BJ (cell line): ENCODE measurements around the gene PRXL2C. TPM values are rescaled to one million over a fixed set of nuclear protein-coding genes. Genes with fewer than 3 reads are reported as not detected.
A peak's percentile ranks its signal among the peaks of the same experiment; 100 is the strongest.
"Not testable (repeated sequence)": the region's sequence is repeated elsewhere in the genome, so short reads cannot be mapped to it uniquely, and the experiment has no call there.

Experiments
- CTCF ChIA-PET: fragments of 350-600 bp; formaldehyde crosslinking; extraction: SDS; loops from one replicate; lab custom pipeline; 2021; ENCODE audit warnings: antibody characterized with exemption, inconsistent platforms; lab: Yijun Ruan, JAX
- POLR2A ChIA-PET: fragments of 300-600 bp; sonication (Branson Sonifier 250); formaldehyde crosslinking; extraction: SDS; loops from one replicate; lab custom pipeline; 2021; ENCODE audit warnings: antibody characterized with exemption; lab: Charles Lee
- DNase-seq: peaks from one replicate; pipeline ENCODE4 v3.0.0-alpha.2; 2011; ENCODE audit warnings: low read depth
- H3K27me3 ChIP-seq: 2 replicates; pipeline ENCODE4 v1.6.0; 2011; ENCODE audit warnings: low read length; ENCODE audit not compliant: control insufficient read depth, insufficient read depth
- H3K36me3 ChIP-seq: 2 replicates; pipeline ENCODE4 v1.5.1; 2011; ENCODE audit warnings: low read length; ENCODE audit not compliant: control insufficient read depth, insufficient read depth
- H3K4me3 ChIP-seq: 2 replicates; pipeline ENCODE4 v1.5.1; 2011; ENCODE audit warnings: low read depth, mild to moderate bottlenecking, control low read depth, low read length
- polyA plus RNA-seq: library from polyadenylated mRNA; depleted of rRNA; stranded (reverse); fragments of >200 nt; gene quantifications from 2 replicates; pipeline ENCODE4 v1.2.3, GENCODE V29; 2011
- TF ChIP-seq, protein P1 (sequence below): IDR thresholded peaks from 2 replicates; pipeline ENCODE4 v1.5.1; 2011; ENCODE audit warnings: low read depth, mild to moderate bottlenecking, control low read depth, inconsistent platforms, low read length, moderate library complexity; ENCODE audit not compliant: insufficient read depth

PRXL2C gene
- polyA plus RNA-seq, 1 experiment, result 10.6 TPM

DNA sequence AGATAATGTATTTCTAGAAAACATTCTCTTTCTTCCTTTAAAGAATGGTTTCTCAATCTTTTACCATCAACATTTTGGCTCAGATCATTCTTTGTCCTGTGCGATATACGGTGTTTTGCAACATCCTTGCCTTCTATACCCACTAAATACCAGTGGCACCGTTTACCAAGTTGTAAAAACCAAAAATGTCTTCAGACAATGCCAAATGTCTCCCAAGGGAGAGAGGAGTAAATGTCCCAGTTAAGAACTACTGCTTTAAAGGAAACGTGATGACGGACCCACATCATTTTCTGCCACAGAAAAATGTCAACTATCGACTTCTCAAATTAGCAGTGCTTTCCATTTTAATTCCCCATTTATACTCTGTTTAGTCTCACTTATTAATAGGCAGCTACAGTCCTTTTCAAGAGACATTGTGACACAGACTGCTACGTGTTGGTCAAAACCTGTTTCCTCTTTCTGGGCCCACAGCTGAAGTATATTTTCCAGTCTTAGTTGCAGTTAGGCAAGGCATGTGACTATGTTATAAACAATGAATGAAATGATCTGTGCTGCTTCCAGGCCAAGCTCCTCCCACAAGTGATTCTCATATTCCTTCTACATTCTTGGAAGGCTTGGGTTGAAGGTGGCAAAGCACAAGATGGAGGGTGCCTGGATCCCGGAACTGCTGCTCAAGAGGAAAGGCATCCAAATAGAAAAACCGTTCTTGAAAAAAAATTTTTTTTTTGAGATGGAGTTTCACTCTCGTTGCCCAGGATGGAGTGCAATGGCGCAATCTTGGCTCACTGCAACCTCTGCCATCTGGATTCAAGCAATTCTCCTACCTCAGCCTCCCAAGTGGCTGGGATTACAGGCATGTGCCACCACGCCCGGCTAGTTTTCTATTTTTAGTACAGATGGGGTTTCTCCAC lies 8.8 kb downstream of the PRXL2C start:
- TF ChIP-seq, protein P1, sequence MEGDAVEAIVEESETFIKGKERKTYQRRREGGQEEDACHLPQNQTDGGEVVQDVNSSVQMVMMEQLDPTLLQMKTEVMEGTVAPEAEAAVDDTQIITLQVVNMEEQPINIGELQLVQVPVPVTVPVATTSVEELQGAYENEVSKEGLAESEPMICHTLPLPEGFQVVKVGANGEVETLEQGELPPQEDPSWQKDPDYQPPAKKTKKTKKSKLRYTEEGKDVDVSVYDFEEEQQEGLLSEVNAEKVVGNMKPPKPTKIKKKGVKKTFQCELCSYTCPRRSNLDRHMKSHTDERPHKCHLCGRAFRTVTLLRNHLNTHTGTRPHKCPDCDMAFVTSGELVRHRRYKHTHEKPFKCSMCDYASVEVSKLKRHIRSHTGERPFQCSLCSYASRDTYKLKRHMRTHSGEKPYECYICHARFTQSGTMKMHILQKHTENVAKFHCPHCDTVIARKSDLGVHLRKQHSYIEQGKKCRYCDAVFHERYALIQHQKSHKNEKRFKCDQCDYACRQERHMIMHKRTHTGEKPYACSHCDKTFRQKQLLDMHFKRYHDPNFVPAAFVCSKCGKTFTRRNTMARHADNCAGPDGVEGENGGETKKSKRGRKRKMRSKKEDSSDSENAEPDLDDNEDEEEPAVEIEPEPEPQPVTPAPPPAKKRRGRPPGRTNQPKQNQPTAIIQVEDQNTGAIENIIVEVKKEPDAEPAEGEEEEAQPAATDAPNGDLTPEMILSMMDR, result no peak
- peak; percentile 83 for DNase-seq
- Histone ChIP-seq H3K4me3 (no peak overlapping the region), H3K27me3 (no peaks in the 10 kb centered on the region), H3K36me3 (peaks cover 5% of the 10 kb centered on the region)
- POLR2A ChIA-PET, result no interaction called here
- CTCF ChIA-PET, result interaction anchor here (0.6 kb wide), 1 partner anchor 132 kb away, joined by 4 read pairs; no protein-coding TSS in a partner anchor

DNA sequence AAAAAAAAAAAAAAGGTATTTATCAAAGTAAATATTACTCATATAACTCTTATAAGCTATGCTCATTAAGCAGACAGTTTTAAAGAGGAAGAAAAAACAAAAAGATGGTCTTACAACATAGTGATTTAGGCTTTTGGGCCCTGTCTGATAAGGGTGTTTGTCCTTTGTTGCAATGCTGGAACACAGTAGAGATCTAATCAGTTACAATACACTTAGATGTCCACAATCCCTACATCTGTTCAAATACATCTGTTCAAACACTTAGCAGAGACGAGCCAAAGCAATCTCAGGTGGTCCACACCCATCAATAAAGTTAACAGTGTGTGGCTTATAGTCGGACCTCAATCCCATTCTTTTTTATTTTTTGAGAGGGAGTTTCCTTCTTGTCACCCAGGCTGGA lies 11.0 kb downstream of the PRXL2C start:
- H3K36me3 ChIP-seq, result no peaks in the 10 kb centered on the region
- no peak for DNase-seq
- ChIA-PET CTCF (no interaction called here), POLR2A (no interaction called here)
- TF ChIP-seq, protein P1, result no peak
- no peaks in the 10 kb centered on the region for H3K27me3 ChIP-seq
- no peak overlapping the region for H3K4me3 ChIP-seq

DNA sequence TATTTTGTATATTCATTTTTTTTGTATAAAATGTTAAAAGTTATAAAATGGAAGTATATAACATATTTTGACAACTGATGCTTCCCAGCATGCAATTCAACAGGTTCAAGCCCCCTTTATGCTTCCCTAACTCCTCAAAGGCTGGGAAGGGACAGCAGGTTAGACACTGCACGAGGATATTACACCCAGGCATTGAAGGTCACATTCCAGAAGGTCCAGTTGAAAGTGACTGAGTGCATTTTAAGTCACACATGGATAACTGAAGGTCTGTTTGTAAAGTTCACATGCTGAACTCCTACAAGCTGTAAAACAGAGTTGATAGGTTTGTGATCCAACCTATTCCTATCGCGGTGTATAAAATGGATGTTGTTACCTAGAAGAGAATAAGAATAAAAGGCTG lies 13.6 kb downstream of the PRXL2C start:
- Histone ChIP-seq H3K36me3 (no peaks in the 10 kb centered on the region), H3K27me3 (no peaks in the 10 kb centered on the region), H3K4me3 (no peak overlapping the region)
- TF ChIP-seq, protein P1, result no peak
- POLR2A ChIA-PET, result no interaction called here
- CTCF ChIA-PET, result interaction anchor here (1.3 kb wide), 1 partner anchor 11 kb away, joined by 4 read pairs; no protein-coding TSS in a partner anchor
- DNase-seq, result no peak

DNA sequence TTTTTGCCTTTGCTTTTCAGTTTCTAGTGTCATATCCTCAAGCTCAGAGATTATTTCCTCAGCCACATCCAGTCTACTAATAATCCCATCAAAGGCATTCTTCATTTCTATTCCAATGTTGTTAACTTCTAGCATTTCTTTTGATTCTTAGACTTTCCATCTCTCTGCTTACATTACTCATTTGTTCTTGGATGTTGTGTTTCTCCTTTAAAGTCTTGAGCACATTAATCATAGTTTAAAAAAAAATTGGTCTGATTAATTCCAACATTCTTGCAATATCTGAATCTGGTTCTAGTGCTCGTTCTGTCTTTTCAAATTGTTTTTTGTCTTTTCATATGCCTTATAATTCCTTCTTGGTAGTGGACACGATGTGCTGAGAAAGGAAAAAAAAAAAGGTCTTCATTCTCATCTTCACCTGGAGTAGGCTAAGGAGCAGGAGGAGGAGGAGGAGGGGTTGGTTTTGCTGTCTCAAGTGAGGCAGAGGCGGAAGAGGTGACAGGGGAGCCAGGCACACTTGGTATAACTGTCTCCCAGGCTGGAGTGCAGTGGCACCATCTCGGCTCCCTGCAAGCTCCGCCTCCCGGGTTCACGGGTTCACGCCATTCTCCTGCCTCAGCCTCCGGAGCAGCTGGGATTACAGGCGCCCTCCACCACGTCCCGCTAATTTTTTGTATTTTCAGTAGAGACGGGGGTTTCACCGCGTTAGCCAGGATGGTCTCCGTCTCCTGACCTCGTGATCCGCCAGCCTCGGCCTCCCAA lies 16.3 kb downstream of the PRXL2C start:
- Histone ChIP-seq H3K36me3 (no peaks in the 10 kb centered on the region), H3K27me3 (no peaks in the 10 kb centered on the region), H3K4me3 (no peak overlapping the region)
- TF ChIP-seq, protein P1, result no peak
- no peak for DNase-seq
- ChIA-PET CTCF (interaction anchor here (0.7 kb wide), 1 partner anchor 169 kb away, joined by 3 read pairs; no protein-coding TSS in a partner anchor), POLR2A (no interaction called here)

DNA sequence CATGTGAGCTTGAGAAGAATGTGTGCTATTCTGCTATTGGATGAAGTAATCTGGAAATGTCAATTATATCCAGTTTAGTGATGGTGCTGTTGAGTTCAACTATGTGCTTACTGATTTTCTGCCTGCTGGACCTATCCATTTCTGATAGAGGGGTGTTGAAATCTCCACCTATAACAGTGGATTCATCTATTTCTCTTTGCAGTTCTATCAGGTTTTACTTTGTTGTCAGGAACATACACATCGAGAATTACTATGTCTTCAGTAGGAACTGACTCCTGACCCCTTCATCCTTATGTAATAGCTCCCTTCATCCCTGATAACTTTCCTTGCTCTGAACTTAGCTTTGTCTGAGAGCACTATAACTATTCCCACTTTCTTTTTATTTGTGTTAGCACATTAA lies 18.7 kb downstream of the PRXL2C start:
- ChIA-PET CTCF (interaction anchor here (0.6 to 1.5 kb wide), 3 partner anchors 30 to 1372 kb away, joined by 3 to 4 read pairs (median 4); no protein-coding TSS in a partner anchor), POLR2A (no interaction called here)
- Histone ChIP-seq H3K4me3 (no peak overlapping the region), H3K27me3 (no peaks in the 10 kb centered on the region), H3K36me3 (no peaks in the 10 kb centered on the region)
- TF ChIP-seq, protein P1, result no peak
- no peak for DNase-seq

DNA sequence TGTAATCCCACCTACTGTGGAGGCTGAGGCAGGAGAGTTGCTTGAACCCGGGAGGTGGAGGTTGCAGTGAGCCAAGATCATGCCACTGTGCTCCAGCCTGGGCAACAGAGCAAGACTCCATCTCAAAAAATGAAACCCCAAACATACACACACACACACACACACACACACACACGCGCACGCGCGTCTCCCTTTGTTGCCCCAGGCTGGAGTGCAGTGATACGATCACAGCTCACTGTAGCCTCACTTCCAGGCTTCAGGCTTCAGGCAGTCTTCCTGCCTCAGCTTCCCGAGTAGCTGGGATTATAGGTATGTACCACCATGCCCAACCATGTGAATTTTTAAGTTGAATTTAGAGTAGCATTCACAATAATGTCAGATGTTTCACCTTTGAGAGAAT lies 21.5 kb downstream of the PRXL2C start:
- POLR2A ChIA-PET, H3K36me3 ChIP-seq, DNase-seq, H3K4me3 ChIP-seq, H3K27me3 ChIP-seq: not testable (repeated sequence)
- CTCF ChIA-PET, result interaction anchor here (0.7 kb wide), 1 partner anchor 50 kb away, joined by 3 read pairs; no protein-coding TSS in a partner anchor
